Occipital lobe (tissue), 3 donors: Measurements from ENCODE around the gene MAMDC4. TPM values are rescaled to one million over a fixed set of nuclear protein-coding genes. Genes with fewer than 3 reads are reported as not detected.

ENCODE experiments used
- DNase-seq: peaks from one replicate; lab custom pipeline; 2025; lab: John Stamatoyannopoulos, UW
- small RNA-seq: library from RNA; depleted of rRNA; stranded (forward); fragments of <200 nt; gene quantifications from one replicate; pipeline ENCODE3, GENCODE V24; 2014
- total RNA-seq: library from RNA; depleted of rRNA; stranded (reverse); fragments of >200 nt; gene quantifications from one replicate; pipeline ENCODE4 v1.2.3, GENCODE V29; 2014

The MAMDC4 gene
- total RNA-seq, 1 donor from 2014 or later = 2.5 TPM

DNA sequence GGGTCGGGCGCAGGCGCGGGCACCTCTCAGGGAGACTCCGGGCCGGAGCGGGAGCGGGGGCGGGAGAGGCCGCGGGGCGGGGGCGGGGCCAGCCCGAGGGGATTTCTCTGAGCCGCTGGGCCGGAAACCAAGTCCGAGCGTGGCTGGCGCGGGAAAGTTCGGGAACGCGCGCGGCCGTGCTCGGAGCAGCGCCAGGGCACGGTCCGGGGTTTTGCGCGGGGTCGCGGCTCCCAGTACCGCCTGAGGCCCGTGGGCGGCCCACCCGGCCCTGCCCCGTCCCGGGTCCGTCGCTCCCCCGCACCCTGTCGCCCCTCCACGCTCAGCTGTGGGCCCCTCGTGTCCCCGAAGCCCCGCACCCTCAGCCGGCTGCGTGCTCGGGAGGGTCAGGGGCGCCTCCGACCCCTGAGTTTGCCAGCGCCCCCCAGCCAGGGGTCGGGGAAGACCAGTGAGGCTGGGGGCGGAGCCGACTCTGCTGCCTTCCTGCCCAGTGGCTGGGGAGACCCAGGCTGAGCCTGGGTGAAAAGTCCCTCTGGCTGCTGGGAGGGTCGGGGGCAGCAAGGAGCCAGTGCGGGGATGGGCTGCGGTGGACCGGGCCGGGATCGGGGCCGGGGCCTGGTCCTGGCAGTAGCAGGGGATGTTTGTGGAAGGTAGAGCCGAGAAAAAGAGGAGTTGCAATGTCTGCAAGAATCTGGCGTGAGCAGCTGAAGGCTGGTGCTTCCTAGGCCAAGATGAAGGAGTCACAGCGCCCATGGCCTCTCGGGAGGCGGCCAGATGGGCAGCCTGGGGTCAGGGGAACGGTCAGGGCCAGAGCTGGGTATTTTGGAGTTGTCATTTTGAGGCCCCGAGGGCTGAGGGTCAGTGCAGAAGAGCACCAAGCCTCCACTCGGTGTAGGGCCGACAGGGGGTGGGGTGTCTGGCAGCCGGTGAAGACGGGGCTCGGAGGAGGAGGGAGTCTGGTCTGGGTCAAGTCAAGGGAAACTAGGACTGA, 34.8 kb downstream of the MAMDC4 start:
- DNase-seq = no peak

DNA sequence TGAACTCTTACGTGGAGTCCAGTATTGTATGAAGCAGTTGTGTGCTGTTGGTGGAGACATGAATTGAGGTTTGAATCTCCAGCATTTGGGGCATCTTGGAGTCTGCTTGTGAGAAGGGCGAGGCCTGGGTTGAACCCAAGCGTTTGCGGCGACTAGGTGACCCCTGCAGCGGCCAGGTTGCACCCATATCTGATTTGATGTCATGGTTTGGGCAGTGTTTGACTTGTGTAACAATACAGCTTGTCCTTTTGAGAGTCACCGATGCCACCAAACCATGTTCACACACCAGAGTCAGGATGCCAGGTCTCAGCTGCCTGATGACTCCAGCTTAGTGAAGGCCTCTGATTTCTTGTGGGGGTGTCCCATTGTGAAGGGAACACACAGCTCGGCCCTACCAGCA, 36.3 kb downstream of the MAMDC4 start:
- DNase-seq = no peak

- DNase-seq = no peak
Measured at GRCh38 chr9:136889858-136890257, 37.7 kb downstream of the MAMDC4 start.

GRCh38 chr9:136890661-136891060, 38.5 kb downstream of the MAMDC4 start:
- no peak for DNase-seq

DNA sequence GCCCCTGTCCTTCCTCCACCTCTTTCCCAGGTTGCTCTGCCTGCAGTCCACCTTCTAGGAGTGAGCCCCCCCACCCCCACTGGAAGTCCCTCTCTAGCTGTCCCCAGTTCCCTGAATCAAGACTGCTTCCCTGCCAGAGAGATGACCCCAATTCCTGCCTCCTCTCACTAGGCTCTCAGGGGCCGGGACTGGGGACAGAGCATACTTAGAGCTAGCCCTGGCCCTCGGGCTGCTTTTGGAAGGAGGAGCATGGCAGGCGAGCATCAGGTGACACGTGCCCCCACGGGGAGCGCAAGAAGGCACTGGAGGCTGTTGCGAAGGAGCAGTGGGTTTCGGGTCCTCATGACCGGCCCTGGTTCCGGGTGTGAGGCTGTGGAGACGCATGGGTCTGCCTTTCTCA, 43.9 kb downstream of the MAMDC4 start:
- DNase-seq = no peak

DNA sequence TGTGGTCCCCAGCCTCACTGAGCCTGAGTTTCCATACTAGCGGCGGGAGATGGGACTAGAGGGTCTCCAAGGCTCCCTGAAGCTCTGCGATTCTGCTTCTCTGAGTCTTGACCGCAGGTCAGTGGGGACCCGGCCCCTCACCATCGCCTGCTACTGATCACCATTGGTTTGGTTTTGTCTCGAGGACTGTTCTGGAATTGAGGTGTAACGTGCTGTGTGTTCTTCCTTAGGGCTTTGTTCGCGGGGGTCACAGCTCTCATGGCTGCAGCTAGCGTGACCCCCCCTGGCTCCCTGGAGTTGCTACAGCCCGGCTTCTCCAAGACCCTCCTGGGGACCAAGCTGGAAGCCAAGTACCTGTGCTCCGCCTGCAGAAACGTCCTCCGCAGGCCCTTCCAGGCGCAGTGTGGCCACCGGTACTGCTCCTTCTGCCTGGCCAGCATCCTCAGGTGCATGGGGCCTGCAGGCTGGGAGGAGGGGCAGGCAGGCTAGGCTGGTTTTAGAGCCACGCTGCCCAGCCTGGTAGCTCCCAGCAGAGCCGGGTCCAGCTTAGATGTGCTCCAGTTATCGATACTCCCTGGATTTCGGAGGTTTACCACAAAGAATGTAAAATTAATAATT, 46.4 kb downstream of the MAMDC4 start:
- no peak for DNase-seq

DNA sequence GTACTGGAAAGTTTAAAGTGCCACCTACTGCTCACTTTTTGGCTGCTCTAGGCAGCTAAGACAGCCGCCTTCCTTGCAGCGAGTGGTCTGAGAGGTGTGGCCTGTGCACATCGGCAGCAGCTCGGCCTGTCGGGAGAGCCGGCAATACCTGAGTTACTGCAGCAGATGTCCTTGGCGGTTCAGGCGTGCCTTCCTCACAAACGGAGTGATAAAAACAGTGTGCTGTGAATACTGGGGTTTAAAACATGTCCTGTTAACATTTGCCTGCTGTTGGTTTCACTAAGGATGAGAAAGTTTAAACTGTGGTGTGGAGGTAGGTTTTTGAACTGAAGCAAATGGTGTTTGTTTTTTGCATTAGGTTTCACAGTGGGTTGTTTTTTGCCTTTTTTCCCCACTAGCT, 47.0 kb downstream of the MAMDC4 start:
- no peak for DNase-seq

- DNase-seq = no peak
Measured at GRCh38 chr9:136900556-136900955, 48.4 kb downstream of the MAMDC4 start.

DNA sequence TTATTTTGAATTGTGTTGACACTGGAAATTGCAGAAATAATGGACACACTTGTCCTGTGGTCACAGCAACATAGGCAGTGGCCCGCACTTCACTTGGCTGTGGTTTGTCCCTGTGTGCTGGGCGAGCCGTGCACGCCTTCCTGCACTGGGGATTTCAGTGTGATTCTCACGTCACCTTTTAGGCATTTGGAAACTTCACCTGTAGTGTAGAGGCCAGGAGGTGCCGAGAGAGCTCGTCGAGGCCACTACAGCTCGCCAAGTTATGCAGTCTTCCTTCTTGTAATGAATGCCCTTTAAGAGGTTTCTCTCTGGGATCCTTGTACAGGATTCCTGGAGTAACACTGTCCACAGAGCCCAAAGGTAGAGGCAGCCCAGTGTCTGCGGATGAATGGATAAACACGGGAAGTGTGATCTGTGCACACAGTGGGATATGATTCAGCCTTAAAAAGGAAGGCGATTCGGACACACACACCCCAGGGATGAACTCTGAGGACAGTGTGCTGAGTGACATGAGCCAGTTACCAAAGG, 48.9 kb downstream of the MAMDC4 start:
- no peak for DNase-seq

DNA sequence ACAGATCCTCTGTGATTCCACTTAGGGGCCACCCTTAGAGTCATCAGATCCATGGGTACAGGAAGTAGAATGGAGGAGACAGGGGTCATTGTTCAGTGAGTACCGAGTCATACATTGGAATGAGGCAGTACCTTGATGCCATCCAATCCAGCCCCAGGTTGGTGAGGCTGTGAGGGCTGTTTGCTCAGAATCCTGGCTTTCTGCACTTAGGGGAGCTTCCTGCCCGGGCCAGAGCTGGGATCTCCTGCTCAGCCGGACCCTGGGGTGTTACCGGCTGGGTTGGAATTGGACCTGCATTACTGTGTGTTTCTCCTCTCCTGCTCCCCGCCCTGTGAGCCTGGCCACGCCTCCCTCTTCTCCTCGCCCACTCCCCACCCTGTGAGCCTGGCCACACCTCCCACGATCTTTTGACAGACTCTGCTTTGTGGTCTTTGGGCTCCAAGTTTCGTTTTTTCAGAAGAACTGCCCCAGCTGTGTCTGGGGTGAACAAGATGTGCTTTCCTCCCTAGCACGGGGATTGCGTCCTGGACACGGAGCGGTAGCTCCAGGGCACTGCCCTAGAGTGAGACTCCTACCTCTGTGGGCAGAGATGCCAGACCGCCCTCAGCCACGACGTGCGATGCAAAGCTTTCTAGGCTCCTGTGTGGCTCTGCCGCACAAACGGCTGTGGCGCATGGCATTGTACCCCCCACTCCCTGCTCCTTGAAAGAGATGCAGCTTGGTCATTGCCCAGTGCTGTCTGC, 49.5 kb downstream of the MAMDC4 start:
- no peak for DNase-seq

GRCh38 chr9:136902259-136902821, 50.2 kb downstream of the MAMDC4 start:
- no peak for DNase-seq

- no peak for DNase-seq
Measured at GRCh38 chr9:136903041-136903554, 51.0 kb downstream of the MAMDC4 start.

GRCh38 chr9:136906266-136906665, 54.1 kb downstream of the MAMDC4 start:
- no peak for DNase-seq

DNA sequence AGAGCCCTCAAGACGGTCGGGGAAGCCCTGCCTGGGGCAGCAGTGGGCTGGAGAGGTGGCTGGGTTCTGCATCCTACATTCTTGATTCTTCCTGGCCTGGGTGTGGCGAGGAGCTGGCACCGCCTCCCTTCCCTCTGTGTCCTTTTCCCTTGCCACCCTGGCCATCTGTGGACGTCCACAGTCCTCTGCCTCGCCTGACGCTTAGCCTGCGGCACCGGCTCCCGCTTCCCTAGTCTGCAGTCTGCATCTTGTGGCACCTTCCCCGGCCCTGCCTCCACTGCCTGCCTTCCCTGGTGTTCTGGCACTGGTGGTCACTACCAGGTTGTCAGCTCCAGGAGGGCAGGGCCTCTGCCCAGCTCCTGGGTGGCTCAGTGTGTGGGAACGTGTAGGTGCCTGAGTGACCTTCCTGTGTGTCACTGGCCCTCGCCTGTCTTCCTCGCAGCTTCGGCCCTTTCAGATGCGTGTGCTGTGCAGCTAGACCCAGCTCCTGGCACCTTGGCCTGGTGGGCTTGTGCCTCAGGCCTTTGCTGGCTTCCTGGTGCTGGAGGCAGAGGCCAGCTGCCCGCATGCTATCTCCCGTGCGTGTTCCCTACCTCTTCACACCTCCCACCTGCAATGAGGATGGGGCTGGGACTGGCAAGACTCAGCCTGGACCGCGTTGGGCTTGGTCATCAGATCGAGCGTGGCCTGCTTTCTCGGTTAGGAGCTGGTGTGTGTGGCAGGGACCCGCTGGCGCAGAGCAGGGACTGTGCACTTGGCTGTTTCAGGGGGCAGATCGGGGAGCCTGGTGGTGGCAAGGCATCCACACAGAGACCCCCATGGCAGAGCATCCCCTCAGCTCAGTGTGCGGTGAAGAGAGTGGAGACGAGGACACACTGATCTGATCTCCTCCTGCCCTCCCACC, 55.1 kb downstream of the MAMDC4 start:
- no peak for DNase-seq

Small RNA genes within 50 kb of the gene (small RNA-seq; reads per million reads assigned to genes)
- not detected for gene MIR4292
- gene MIR4479 = not detected

Other genes starting within 250 kb of the MAMDC4 start
- gene EGFL7, start 189.4 kb upstream of the MAMDC4 start, total RNA-seq = 13.7 TPM
- 2.2 TPM for gene AGPAT2, start 164.9 kb upstream of the MAMDC4 start, total RNA-seq
- 25.1 TPM for gene DIPK1B, start 139.8 kb upstream of the MAMDC4 start, total RNA-seq
- gene LCN10, start 109.4 kb upstream of the MAMDC4 start, total RNA-seq = not detected
- gene LCN6, start 103.8 kb upstream of the MAMDC4 start, total RNA-seq = not detected
- not detected for gene LCN8, start 94.1 kb upstream of the MAMDC4 start, total RNA-seq
- gene LCN15, start 87.8 kb upstream of the MAMDC4 start, total RNA-seq = not detected
- 15.9 TPM for gene TMEM141, start 61.0 kb upstream of the MAMDC4 start, total RNA-seq
- gene CCDC183, start 56.0 kb upstream of the MAMDC4 start, total RNA-seq = 2.8 TPM
- gene RABL6, start 44.4 kb upstream of the MAMDC4 start, total RNA-seq = 38.2 TPM
- 0.94 TPM for gene AJM1, start 9.9 kb upstream of the MAMDC4 start, total RNA-seq
- 76.9 TPM for gene PHPT1, start 2.9 kb upstream of the MAMDC4 start, total RNA-seq
- gene EDF1, start 14.0 kb downstream of the MAMDC4 start, total RNA-seq = 96.2 TPM
- 8.9 TPM for gene TRAF2, start 34.2 kb downstream of the MAMDC4 start, total RNA-seq
- gene FBXW5, start 92.4 kb downstream of the MAMDC4 start, total RNA-seq = 53.7 TPM
- gene C8G, start 92.9 kb downstream of the MAMDC4 start, total RNA-seq = not detected
- gene LCN12, start 99.9 kb downstream of the MAMDC4 start, total RNA-seq = not detected
- 52.1 TPM for gene PTGDS, start 125.2 kb downstream of the MAMDC4 start, total RNA-seq
- gene LCNL1, start 130.6 kb downstream of the MAMDC4 start, total RNA-seq = 0.16 TPM
- gene PAXX, start 140.1 kb downstream of the MAMDC4 start, total RNA-seq = 13.6 TPM
- gene CLIC3, start 144.2 kb downstream of the MAMDC4 start, total RNA-seq = 0.31 TPM
- 20.9 TPM for gene ABCA2, start 175.9 kb downstream of the MAMDC4 start, total RNA-seq
- gene FUT7, start 179.7 kb downstream of the MAMDC4 start, total RNA-seq = not detected
- gene NPDC1, start 193.8 kb downstream of the MAMDC4 start, total RNA-seq = 15.3 TPM
- gene ENTPD2, start 201.7 kb downstream of the MAMDC4 start, total RNA-seq = 0.16 TPM
- gene SAPCD2, start 218.2 kb downstream of the MAMDC4 start, total RNA-seq = 1.6 TPM
- 0.31 TPM for gene UAP1L1, start 225.2 kb downstream of the MAMDC4 start, total RNA-seq
- gene MAN1B1, start 234.6 kb downstream of the MAMDC4 start, total RNA-seq = 38.5 TPM